ENCODE measurements around the gene PDE6H.

Gene PDE6H

GRCh38 chr12:14946162-14946561, 26.7 kb upstream of the PDE6H start:
- TF ChIP-seq CTCF (IDR thresholded peaks at IDR 0.05; ENCODE audit: insufficient read depth, low read length, poor library complexity, severe bottlenecking) = no peak
- no peak for DNase-seq (ENCODE audit: extremely low read depth, insufficient read length)
- Histone ChIP-seq H3K4me3 (replicated peaks; ENCODE audit: low read depth, low read length) (no peak overlapping the region), H3K36me3 (ENCODE audit: control insufficient read depth, insufficient read depth, low read length) (peaks cover 34% of the 10 kb centered on the region), H3K27me3 (replicated peaks; ENCODE audit: control insufficient read depth, insufficient read depth, low read length) (no peaks in the 10 kb centered on the region)

GRCh38 chr12:14946861-14947260, 26.0 kb upstream of the PDE6H start:
- no peak for DNase-seq (ENCODE audit: extremely low read depth, insufficient read length)
- peaks cover 34% of the 10 kb centered on the region for H3K36me3 ChIP-seq (ENCODE audit: control insufficient read depth, insufficient read depth, low read length)
- no peaks in the 10 kb centered on the region for H3K27me3 ChIP-seq (replicated peaks; ENCODE audit: control insufficient read depth, insufficient read depth, low read length)
- H3K4me3 ChIP-seq (replicated peaks; ENCODE audit: low read depth, low read length) = no peak overlapping the region
- no peak for TF ChIP-seq CTCF (IDR thresholded peaks at IDR 0.05; ENCODE audit: insufficient read depth, low read length, poor library complexity, severe bottlenecking)

- Histone ChIP-seq H3K27me3 (replicated peaks; ENCODE audit: control insufficient read depth, insufficient read depth, low read length) (no peaks in the 10 kb centered on the region), H3K36me3 (ENCODE audit: control insufficient read depth, insufficient read depth, low read length) (peaks cover 29% of the 10 kb centered on the region), H3K4me3 (replicated peaks; ENCODE audit: low read depth, low read length) (peak overlapping the region; percentile 38)
- DNase-seq (ENCODE audit: extremely low read depth, insufficient read length) = peak; percentile 71
- no peak for TF ChIP-seq CTCF (IDR thresholded peaks at IDR 0.05; ENCODE audit: insufficient read depth, low read length, poor library complexity, severe bottlenecking)
Observed at GRCh38 chr12:14948672-14949071, 24.2 kb upstream of the PDE6H start.

GRCh38 chr12:14949631-14950030, 23.2 kb upstream of the PDE6H start:
- no peak for DNase-seq (ENCODE audit: extremely low read depth, insufficient read length)
- Histone ChIP-seq H3K4me3 (replicated peaks; ENCODE audit: low read depth, low read length) (no peak overlapping the region; the same call in 1 of the 2 replicates), H3K36me3 (ENCODE audit: control insufficient read depth, insufficient read depth, low read length) (peaks cover 26% of the 10 kb centered on the region), H3K27me3 (replicated peaks; ENCODE audit: control insufficient read depth, insufficient read depth, low read length) (no peaks in the 10 kb centered on the region)
- TF ChIP-seq CTCF (IDR thresholded peaks at IDR 0.05; ENCODE audit: insufficient read depth, low read length, poor library complexity, severe bottlenecking) = no peak

GRCh38 chr12:14950421-14950820, 22.4 kb upstream of the PDE6H start:
- DNase-seq (ENCODE audit: extremely low read depth, insufficient read length) = peak; percentile 76
- no peak overlapping the region; the same call in 1 of the 2 replicates for H3K4me3 ChIP-seq (replicated peaks; ENCODE audit: low read depth, low read length)
- H3K36me3 ChIP-seq (ENCODE audit: control insufficient read depth, insufficient read depth, low read length) = peaks cover 25% of the 10 kb centered on the region
- no peak for TF ChIP-seq CTCF (IDR thresholded peaks at IDR 0.05; ENCODE audit: insufficient read depth, low read length, poor library complexity, severe bottlenecking)
- no peaks in the 10 kb centered on the region for H3K27me3 ChIP-seq (replicated peaks; ENCODE audit: control insufficient read depth, insufficient read depth, low read length)

All from GM06990 (cell line).